ENCODE data around the gene ANKRD31.

Gene ANKRD31

GRCh38 chr5:75192804-75193203, 43.9 kb downstream of the ANKRD31 start:
- TF ChIP-seq FOXP2 (optimal IDR thresholded peaks at IDR 0.05; ENCODE audit: borderline replicate concordance, extremely low read depth, extremely low read length, insufficient read depth) (no peak), SIN3A (IDR thresholded peaks at IDR 0.05; ENCODE audit: borderline replicate concordance, insufficient read depth, low read length) (no peak), POLR2AphosphoS5 (IDR thresholded peaks at IDR 0.05; ENCODE audit: low read depth, low read length) (no peak), REST (IDR thresholded peaks at IDR 0.05; ENCODE audit: insufficient read depth in 1 of 2, low read depth in 2 of 2, low read length in 2 of 2) (no peak), TAF1 (IDR thresholded peaks at IDR 0.05; ENCODE audit: borderline replicate concordance, insufficient read depth, low read length) (no peak)

GRCh38 chr5:75192264-75192663, 44.4 kb downstream of the ANKRD31 start:
- no peak for TF ChIP-seq TAF1 (IDR thresholded peaks at IDR 0.05; ENCODE audit: borderline replicate concordance, insufficient read depth, low read length)
- no peak for TF ChIP-seq POLR2AphosphoS5 (IDR thresholded peaks at IDR 0.05; ENCODE audit: low read depth, low read length)
- no peak for TF ChIP-seq REST (IDR thresholded peaks at IDR 0.05; ENCODE audit: insufficient read depth in 1 of 2, low read depth in 2 of 2, low read length in 2 of 2)
- no peak for TF ChIP-seq FOXP2 (optimal IDR thresholded peaks at IDR 0.05; ENCODE audit: borderline replicate concordance, extremely low read depth, extremely low read length, insufficient read depth)
- TF ChIP-seq SIN3A (IDR thresholded peaks at IDR 0.05; ENCODE audit: borderline replicate concordance, insufficient read depth, low read length) = no peak

- TF ChIP-seq POLR2AphosphoS5 (IDR thresholded peaks at IDR 0.05; ENCODE audit: low read depth, low read length) = no peak
- TF ChIP-seq REST (IDR thresholded peaks at IDR 0.05; ENCODE audit: insufficient read depth in 1 of 2, low read depth in 2 of 2, low read length in 2 of 2) = no peak
- no peak for TF ChIP-seq SIN3A (IDR thresholded peaks at IDR 0.05; ENCODE audit: borderline replicate concordance, insufficient read depth, low read length)
- no peak for TF ChIP-seq FOXP2 (optimal IDR thresholded peaks at IDR 0.05; ENCODE audit: borderline replicate concordance, extremely low read depth, extremely low read length, insufficient read depth)
- TF ChIP-seq TAF1 (IDR thresholded peaks at IDR 0.05; ENCODE audit: borderline replicate concordance, insufficient read depth, low read length) = no peak
Observed at GRCh38 chr5:75190227-75190626, 46.5 kb downstream of the ANKRD31 start.

GRCh38 chr5:75189353-75189752, 47.3 kb downstream of the ANKRD31 start:
- no peak for TF ChIP-seq REST (IDR thresholded peaks at IDR 0.05; ENCODE audit: insufficient read depth in 1 of 2, low read depth in 2 of 2, low read length in 2 of 2)
- no peak for TF ChIP-seq SIN3A (IDR thresholded peaks at IDR 0.05; ENCODE audit: borderline replicate concordance, insufficient read depth, low read length)
- TF ChIP-seq POLR2AphosphoS5 (IDR thresholded peaks at IDR 0.05; ENCODE audit: low read depth, low read length) = no peak
- no peak for TF ChIP-seq TAF1 (IDR thresholded peaks at IDR 0.05; ENCODE audit: borderline replicate concordance, insufficient read depth, low read length)
- TF ChIP-seq FOXP2 (optimal IDR thresholded peaks at IDR 0.05; ENCODE audit: borderline replicate concordance, extremely low read depth, extremely low read length, insufficient read depth) = no peak

- TF ChIP-seq SIN3A (IDR thresholded peaks at IDR 0.05; ENCODE audit: borderline replicate concordance, insufficient read depth, low read length) (no peak), POLR2AphosphoS5 (IDR thresholded peaks at IDR 0.05; ENCODE audit: low read depth, low read length) (no peak), REST (IDR thresholded peaks at IDR 0.05; ENCODE audit: insufficient read depth in 1 of 2, low read depth in 2 of 2, low read length in 2 of 2) (no peak)
Observed at GRCh38 chr5:75185763-75186162, 50.9 kb downstream of the ANKRD31 start.
